ENCODE measurements around the gene COMP. TPM values are rescaled to one million over a fixed set of nuclear protein-coding genes. Genes with fewer than 3 reads are reported as not detected.
"Not testable (repeated sequence)": the region's sequence is repeated elsewhere in the genome, so short reads cannot be mapped to it uniquely, and the experiment has no call there.

The COMP gene
- total RNA-seq, 1 donor from 2014 or later, result not detected

GRCh38 chr19:18814063-18814462 lies 23.0 kb upstream of the COMP start:
- no peak overlapping the region for H3K4me3 ChIP-seq (ENCODE audit: low read depth, low read length)
- no peak for DNase-seq (ENCODE audit: low read depth)
- TF ChIP-seq, protein P1, sequence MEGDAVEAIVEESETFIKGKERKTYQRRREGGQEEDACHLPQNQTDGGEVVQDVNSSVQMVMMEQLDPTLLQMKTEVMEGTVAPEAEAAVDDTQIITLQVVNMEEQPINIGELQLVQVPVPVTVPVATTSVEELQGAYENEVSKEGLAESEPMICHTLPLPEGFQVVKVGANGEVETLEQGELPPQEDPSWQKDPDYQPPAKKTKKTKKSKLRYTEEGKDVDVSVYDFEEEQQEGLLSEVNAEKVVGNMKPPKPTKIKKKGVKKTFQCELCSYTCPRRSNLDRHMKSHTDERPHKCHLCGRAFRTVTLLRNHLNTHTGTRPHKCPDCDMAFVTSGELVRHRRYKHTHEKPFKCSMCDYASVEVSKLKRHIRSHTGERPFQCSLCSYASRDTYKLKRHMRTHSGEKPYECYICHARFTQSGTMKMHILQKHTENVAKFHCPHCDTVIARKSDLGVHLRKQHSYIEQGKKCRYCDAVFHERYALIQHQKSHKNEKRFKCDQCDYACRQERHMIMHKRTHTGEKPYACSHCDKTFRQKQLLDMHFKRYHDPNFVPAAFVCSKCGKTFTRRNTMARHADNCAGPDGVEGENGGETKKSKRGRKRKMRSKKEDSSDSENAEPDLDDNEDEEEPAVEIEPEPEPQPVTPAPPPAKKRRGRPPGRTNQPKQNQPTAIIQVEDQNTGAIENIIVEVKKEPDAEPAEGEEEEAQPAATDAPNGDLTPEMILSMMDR (conservative IDR thresholded peaks at IDR 0.05; ENCODE audit: low read depth, low read length), result no peak

GRCh38 chr19:18811638-18812037 lies 20.5 kb upstream of the COMP start:
- DNase-seq (ENCODE audit: low read depth); H3K4me3 ChIP-seq (ENCODE audit: low read depth, low read length): not testable (repeated sequence)

GRCh38 chr19:18809149-18809868 lies 18.2 kb upstream of the COMP start:
- TF ChIP-seq, protein P1 (conservative IDR thresholded peaks at IDR 0.05; ENCODE audit: low read depth, low read length), result no peak
- no peak for DNase-seq (ENCODE audit: low read depth)

GRCh38 chr19:18807861-18808331 lies 16.8 kb upstream of the COMP start:
- DNase-seq (ENCODE audit: low read depth), result no peak
- TF ChIP-seq, protein P1 (conservative IDR thresholded peaks at IDR 0.05; ENCODE audit: low read depth, low read length), result no peak
- no peak overlapping the region for H3K4me3 ChIP-seq (ENCODE audit: low read depth, low read length)

More at GRCh38 chr19:18809149-18809868, 18.2 kb upstream of the COMP start:
- no peak overlapping the region for H3K4me3 ChIP-seq (ENCODE audit: low read depth, low read length)

DNA sequence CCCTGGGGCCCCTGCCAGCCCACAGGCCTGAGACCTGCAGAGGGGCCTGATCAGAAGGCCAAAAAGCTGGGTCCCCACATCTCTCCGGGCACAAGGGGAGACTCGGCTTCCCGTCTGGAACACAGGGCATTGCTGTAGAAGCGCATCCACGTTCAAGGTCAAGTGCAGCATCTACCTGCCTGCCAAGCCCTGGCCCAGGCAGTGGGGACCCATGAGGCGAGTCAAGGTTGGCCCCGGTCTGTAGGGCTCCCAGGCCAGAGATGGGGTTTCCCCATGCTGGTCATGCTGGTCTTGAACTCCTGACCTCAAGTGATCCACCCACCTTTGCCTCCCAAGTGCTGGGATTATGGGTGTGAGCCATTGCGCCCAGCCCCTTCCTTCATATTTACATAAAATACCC lies 13.5 kb upstream of the COMP start:
- TF ChIP-seq, protein P1 (conservative IDR thresholded peaks at IDR 0.05; ENCODE audit: low read depth, low read length), result no peak
- no peak for DNase-seq (ENCODE audit: low read depth)
- no peak overlapping the region for H3K4me3 ChIP-seq (ENCODE audit: low read depth, low read length)

DNA sequence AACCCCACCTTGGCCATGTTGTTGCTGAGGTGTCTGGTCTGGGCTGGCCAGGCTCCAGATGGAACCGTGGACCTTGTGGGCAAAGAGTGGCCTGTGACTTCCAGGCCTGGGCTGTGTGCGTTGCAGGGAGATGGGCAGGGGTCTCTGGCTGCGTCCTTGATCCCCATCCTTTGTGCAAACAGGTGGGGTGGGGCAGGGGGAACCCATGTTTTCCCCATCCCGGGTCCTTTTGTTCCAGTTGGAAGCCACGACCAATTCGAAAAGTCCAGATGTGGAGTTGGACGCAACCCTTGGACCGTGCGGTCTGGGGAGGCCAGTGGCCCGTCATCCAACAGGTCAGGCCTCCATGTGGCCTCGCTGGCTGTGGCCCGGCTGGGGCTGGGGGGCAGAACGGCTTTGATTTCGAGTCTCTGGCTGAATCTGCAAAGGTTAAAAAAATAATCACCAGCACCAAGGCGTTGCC lies 13.1 kb upstream of the COMP start:
- no peak overlapping the region for H3K4me3 ChIP-seq (ENCODE audit: low read depth, low read length)
- TF ChIP-seq, protein P1 (conservative IDR thresholded peaks at IDR 0.05; ENCODE audit: low read depth, low read length), result no peak
- DNase-seq (ENCODE audit: low read depth), result no peak

GRCh38 chr19:18803550-18804138 lies 12.5 kb upstream of the COMP start:
- TF ChIP-seq, protein P1 (conservative IDR thresholded peaks at IDR 0.05; ENCODE audit: low read depth, low read length), result no peak
- H3K4me3 ChIP-seq (ENCODE audit: low read depth, low read length), result no peak overlapping the region
- no peak for DNase-seq (ENCODE audit: low read depth)

All from epithelial cell of proximal tubule (primary cell).